HG03354 (cell line): Measurements from ENCODE around the gene FBXW5.

Experiments used
- ATAC-seq: cut with Tn5 transposase; IDR thresholded peaks from one replicate; pipeline ENCODE4 v1.9.1; 2021; ENCODE audit warnings: mild to moderate bottlenecking; ENCODE audit not compliant: unreplicated experiment, poor library complexity, severe bottlenecking

Gene FBXW5

GRCh38 chr9:136940526-136941230, 3.9 kb downstream of the FBXW5 start:
- no peak for ATAC-seq

GRCh38 chr9:136939996-136940525, 4.5 kb downstream of the FBXW5 start:
- ATAC-seq: no peak

- ATAC-seq: no peak
Measured at GRCh38 chr9:136939431-136939995, 5.0 kb downstream of the FBXW5 start.

- ATAC-seq: no peak
Measured at GRCh38 chr9:136937186-136938001, 7.1 kb downstream of the FBXW5 start.

- no peak for ATAC-seq
Measured at GRCh38 chr9:136936645-136937170, 7.8 kb downstream of the FBXW5 start.

- ATAC-seq: no peak
Measured at GRCh38 chr9:136935651-136936050, 8.9 kb downstream of the FBXW5 start.

- no peak for ATAC-seq
Measured at GRCh38 chr9:136934277-136934676, 10.3 kb downstream of the FBXW5 start.

GRCh38 chr9:136931611-136932130, 12.9 kb downstream of the FBXW5 start:
- no peak for ATAC-seq

GRCh38 chr9:136930014-136930413, 14.5 kb downstream of the FBXW5 start:
- no peak for ATAC-seq

- ATAC-seq: no peak
Measured at GRCh38 chr9:136928591-136928990, 15.9 kb downstream of the FBXW5 start.

- ATAC-seq: no peak
Measured at GRCh38 chr9:136927343-136928271, 16.9 kb downstream of the FBXW5 start.

GRCh38 chr9:136926749-136927148, 17.8 kb downstream of the FBXW5 start:
- ATAC-seq: no peak

- no peak for ATAC-seq
Measured at GRCh38 chr9:136926154-136926704, 18.3 kb downstream of the FBXW5 start.

GRCh38 chr9:136925414-136926153, 19.0 kb downstream of the FBXW5 start:
- no peak for ATAC-seq

- ATAC-seq: no peak
Measured at GRCh38 chr9:136923881-136924280, 20.7 kb downstream of the FBXW5 start.

- no peak for ATAC-seq
Measured at GRCh38 chr9:136922540-136922939, 22.0 kb downstream of the FBXW5 start.

- ATAC-seq: no peak
Measured at GRCh38 chr9:136921718-136922117, 22.8 kb downstream of the FBXW5 start.

GRCh38 chr9:136921307-136921706, 23.2 kb downstream of the FBXW5 start:
- ATAC-seq: no peak
